Measurements from ENCODE around the gene PUSL1. TPM values are rescaled to one million over a fixed set of nuclear protein-coding genes. Genes with fewer than 3 reads are reported as not detected.
"Not testable (repeated sequence)": the region's sequence is repeated elsewhere in the genome, so short reads cannot be mapped to it uniquely, and the experiment has no call there.

Gene PUSL1
- total RNA-seq, 1 experiment from 2014 or later = 43.9 TPM

DNA sequence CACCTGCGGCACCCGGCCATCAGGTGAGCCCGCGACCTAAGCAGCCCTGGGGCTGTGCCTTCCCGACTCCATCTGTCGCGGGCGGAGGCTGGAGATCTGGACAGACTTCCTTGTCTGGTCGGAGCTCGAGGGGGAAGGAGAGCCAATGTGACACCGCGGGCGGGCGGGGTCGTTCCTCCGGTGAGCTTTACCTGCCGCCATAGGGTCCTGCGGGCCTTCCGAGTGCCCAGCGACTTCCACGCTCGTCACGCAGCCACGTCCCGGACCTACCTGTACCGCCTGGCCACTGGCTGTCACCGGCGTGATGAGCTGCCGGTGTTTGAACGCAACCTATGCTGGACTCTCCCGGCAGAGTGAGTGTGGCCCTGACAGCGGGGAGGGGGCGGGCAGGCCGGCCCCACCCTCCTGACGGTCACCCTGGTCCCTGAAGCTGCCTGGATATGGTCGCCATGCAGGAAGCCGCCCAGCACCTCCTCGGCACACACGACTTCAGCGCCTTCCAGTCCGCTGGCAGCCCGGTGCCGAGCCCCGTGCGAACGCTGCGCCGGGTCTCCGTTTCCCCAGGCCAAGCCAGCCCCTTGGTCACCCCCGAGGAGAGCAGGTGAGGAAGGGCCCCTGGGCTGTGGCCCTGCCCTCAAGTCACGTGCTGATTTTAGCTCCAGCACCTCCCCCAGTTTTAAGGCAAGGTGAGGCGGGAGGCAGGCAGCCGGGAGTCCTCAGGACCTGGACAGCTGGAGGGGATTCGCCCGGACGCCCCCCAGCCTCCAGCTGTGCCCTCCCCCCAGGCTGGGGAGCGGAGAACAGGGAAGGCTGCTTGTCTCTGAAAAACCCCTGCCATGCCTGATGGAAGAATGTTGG lies 1.1 kb downstream of the PUSL1 start:
- no peak for DNase-seq (ENCODE audit: low read depth)

DNA sequence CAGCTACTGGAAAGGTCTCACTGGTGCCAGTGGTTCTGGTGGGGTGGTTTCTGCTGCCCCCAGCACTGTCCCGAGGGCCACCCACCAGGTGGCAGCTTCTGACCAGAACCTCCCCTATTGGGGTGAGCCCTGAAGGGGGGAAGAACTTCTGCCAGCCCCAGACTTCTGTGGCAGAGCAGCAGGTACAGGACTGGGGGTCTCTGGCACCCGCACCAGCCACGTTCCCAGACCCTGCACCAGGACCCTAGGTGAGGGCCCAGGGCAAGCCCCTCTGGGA lies 1.6 kb downstream of the PUSL1 start:
- DNase-seq (ENCODE audit: low read depth) = no peak

DNA sequence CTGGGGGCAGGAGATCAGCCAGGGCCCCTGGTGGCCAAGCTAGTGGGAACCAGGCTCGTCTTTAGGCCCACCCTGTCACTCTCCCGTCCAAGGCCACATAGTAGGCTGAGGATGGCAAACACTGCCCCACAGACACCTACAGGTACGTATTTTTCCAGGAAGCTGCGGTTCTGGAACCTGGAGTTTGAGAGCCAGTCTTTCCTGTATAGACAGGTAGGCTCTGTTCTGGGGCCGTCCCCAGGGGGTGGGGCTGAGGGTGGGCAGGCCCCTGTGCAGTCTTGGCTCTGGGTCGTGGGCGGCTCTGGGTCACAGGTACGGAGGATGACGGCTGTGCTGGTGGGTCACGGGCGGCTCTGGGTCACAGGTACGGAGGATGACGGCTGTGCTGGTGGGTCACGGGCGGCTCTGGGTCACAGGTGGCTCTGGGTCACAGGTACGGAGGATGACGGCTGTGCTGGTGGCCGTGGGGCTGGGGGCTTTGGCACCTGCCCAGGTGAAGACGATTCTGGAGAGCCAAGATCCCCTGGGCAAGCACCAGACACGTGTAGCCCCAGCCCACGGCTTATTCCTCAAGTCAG lies 2.2 kb downstream of the PUSL1 start:
- DNase-seq (ENCODE audit: low read depth) = no peak

DNA sequence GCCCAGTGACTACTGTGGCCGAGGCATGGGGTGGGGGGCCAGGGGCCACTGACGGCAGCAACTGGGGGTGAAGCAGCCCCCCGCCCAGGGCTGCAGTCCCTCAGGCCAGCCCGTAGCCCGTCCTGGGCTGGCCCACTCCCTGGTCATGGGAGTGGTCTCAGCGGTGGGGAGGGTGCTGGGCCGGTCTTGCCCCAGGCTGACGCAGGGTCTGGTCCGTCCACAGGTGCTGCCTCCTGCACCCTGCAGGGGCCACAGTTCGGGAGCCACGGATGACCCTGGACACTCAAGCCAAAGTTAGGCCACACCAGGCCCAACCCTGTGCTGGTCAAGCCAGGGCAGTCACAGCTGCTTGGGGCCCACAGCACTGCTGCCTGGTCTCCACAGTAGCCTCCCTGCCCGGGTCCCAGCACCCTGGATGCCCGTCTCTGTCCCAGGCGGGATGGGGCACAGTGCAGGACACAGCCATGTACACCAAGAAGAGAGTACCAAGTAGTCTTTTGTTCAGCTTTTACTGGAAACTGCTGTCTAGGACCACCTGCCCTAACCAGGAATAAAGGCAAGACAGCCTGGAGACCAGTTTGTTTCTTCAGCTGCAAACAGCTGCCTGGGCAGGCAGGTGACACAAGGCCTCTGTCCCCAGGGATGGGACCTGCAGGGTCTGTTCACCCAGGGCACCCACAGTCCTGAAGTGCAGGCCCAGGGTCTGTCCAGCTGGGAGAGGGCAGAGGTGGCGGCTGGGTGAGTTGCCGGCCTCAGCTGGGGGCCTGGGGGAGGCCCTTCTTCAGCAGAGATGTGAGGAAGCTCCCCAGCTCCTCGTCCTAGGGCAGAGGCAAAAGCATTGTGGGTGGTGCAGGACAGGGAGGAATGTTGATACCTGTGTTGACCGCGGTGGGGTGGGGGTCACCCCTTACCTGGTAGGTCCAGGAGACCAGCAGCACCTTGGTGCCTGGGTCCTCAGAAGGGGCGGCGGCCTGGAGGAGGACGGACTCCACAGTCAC lies 3.0 kb downstream of the PUSL1 start:
- DNase-seq (ENCODE audit: low read depth) = no peak

DNA sequence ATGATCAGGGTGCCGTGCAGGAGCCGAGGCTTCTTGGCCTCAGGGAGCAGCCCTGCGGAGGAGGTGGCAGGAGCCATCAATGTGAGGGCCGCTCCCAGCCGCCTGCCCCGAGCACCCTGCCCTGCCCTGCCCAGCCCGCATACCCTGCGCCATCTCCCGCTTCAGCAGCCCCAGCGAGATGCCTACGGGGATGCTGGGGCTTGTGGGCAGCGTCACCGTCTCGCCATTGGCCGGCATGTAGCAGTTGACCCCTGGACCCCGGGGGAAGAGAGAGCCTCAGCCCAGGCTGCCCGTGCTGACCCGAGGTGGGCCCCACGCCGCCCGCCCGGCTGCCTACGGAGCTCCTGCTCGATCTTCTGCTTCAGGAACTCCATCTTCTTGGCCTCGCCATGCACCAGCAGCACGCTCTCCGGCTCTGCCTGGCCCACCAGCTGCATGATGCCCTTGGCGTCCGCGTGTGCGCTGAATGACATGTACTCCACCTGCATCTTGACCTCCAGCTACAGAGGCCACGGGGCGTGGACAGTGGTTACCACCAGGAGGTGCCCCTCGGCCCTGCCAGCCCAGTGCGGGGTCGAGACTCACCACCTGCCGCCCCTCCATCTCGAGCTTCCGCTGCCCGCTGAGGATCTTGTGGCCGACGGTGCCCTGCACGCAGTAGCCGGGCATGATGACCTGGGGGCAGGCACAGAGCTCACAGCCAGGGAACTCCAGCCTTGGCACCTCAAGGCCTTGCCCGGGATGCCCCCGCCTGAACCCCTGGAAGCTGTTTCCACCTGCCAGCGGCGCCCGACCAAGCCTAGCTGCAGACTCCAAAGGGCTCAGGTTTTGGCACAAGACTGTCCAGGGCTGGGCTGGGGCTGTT lies 4.3 kb downstream of the PUSL1 start:
- DNase-seq (ENCODE audit: low read depth) = no peak

DNA sequence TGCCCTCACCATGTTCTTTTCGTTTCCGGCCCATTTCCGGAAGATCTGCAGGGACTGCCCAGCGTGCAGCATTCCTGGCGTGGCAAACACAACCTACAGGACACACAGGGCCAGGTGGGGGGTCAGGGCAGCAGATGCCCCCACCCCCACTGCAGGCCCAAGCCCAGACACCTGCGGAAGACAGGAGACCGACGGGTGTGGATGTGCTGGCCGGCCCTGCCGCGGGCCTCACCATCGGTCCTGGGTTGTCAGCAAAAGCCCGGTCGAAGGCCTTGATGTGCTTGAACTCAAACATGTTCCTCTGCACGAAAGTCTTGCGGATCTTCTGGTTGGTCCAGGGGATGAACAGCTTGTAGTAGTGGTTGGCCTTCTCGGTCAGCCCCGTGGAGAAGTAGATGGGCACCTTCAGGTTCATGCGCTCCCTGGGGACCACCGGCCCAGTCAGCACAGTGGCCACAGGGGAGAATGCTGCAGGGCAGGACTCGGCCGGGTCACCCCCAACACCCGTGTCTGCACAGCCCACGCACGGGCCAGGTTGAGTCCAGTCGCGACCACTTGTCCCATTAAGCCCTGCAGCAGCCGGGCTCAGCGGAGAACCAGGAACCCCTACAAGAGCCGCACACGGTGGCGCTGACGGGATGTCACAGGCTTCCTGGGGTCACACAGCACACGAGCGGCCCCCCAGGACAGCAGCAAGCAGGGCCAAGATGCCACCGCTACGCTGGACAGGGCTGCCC lies 5.3 kb downstream of the PUSL1 start:
- DNase-seq (ENCODE audit: low read depth) = no peak

DNA sequence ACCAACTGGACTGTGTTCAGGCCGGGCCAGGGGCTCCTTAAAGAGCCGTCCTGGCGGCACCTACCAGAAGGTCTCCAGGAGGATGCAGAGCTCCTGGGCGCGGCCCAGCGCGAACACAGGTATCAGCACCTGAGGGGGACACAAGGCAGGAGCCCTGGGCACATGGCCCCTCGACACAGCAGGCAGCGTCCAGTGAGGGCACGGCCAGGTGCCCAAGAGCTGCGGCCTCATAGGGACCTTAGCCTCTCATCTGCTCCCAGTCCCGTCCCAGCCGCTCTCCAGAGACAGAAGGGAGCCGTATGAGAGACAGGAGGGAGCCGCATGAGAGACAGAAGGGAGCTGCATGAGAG lies 5.8 kb downstream of the PUSL1 start:
- DNase-seq (ENCODE audit: low read depth) = no peak

DNA sequence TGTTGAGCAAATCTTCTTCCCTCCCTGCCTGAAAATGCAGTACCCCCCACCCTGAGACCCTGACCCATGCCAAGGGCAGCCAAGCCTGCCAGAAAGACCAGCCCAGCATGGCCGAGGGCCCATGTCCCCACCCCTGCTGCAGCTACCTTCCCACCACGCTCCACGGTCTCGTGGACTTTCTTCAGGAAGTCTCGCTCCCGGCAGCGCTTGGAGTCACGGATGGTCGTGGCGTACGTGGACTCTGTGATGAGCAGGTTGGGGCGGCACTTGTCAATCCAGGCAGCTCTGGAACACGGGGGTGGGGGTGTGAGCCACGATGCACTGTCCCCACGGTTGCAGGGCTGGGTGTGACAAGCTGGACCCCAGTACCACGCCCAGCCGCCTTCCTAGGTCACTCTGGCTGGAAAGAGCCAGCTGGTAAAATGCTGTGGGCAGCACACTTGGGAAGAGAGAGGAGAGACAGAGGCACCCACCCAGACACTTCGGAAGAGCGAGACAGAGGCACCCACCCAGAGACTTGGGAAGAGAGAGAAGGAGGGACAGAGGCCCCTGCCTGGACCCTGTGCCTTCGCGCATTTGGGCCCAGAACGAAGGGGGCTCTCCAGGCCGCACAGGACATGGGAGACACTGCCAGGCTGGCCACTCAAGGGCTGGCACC lies 6.4 kb downstream of the PUSL1 start:
- DNase-seq (ENCODE audit: low read depth) = no peak

DNA sequence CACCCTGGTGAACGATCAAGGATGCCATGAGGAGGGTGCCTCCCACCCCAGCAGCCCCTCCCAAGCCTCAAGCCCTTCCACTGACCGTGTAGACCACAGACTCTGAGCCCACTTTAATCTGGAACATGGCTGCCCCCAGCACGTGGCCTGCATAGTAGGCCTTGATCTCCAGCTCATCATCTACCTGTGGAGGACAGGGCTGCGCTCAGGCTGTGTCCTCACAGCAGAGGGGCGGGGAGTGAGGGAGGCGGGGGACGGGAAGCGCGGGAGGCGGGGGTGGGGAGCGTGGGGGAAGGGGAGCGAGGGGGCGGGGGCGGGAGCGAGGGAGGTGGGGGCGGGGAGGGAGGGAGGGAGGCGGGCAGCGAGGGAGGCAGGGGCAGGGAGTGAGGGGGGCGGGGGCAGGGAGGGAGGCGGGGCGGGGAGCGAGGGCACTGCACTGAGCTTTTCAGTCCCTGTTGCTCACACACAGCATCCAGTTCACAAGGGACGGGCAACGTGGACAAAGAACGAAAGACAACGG lies 7.1 kb downstream of the PUSL1 start:
- DNase-seq (ENCODE audit: low read depth) = no peak

DNA sequence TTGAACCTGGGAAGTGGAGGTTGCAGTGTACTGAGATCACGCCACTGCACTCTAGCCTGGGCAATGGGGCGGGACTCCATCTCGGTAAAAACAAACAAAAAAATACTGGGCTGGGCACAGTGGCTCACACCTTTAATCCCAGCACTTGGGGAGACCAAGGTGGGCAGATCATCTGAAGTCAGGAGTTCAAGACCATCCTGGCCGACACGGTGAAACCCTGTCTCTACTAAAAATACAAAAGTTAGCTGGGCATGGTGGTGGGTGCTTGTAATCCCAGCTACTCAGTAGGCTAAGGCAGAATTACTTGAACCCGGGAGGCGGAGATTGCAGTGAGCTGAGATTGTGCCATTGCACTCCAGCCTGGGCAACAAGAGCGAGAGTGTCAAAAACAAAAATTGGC lies 7.8 kb downstream of the PUSL1 start:
- DNase-seq (ENCODE audit: low read depth) = not testable (repeated sequence)

DNA sequence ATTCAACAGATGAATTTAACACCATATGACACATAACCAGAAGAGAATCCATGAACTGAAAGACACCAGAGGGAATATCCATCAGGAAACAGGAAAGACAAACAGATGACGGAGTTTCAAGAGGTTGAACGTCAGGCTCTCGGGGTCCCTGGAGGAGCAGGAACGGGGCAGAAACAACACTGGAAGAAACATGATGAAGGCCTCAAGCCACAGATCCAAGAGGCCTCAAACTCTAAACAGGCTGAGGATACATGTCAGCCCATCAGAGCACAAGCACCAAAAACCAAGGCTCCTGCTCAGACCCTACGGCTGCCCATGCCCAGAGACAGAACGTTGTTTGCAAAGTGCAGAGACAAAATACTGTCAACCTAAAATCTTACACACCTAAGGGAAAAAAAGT lies 9.0 kb downstream of the PUSL1 start:
- no peak for DNase-seq (ENCODE audit: low read depth)

DNA sequence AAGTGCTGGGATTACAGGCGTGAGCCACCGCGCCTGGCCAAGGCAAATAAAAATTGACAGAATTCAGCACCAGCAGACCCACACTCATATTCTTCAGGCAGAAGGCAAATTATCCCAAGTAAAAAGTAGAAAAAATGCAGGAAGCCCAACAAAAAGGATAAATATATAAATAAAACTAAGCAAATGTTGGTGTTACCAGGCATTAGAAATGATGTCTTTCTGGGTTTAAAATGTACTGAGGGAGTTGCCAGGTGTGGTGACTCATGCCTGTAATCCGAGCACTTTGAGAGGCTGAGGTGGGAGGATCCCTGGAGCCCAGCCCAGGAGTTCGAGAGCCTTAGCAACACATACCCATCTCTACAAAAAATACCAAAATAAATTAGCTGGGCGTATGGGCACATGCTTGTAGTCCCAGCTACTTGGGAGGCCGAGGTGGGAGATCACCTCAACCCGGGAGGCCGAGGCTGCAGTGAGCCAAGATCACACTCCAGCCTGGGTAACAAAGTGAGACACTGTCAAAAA lies 9.8 kb downstream of the PUSL1 start:
- peak; percentile 95 for DNase-seq (ENCODE audit: low read depth)

DNA sequence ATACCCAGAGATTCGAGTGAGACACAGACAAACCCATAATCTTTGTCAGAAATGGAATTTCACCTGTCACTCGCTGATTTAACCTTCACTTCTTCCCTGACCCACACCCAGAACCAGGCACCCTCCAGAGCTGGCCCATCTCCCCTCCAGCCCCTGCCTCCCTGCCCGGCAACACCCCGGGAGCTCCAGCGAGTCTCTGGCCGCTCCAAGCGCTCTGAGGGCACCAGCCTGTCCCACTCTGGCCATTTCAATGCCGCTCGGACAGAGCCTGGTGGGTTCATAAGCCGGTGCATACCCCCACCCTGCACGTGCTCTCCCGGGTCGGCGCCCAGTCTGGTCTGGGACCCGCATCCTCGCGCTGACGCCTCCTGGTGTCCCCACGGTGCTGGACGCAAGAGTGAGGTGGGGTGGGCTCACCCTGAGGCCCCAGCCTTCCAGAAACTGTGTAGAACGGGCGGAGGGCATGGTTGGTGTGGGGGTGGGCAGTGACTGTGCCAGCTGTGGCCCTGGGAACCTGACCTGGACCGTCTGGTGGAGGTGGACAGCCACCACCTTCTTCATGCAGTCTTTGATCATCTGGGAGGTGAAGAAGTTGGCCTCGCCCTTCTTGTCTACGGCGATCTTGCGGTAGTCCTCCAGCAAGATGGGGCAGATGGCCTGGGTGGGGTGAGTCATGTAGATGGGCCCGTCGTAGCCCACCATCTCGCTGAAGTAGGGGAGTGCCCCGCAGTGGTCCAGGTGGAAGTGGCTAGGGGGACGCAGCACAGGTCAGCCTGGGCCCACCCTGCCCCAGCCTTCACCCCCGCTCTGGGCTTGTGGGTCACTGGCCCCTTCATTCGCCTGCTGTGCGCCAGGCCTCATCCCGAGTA lies 10.6 kb downstream of the PUSL1 start:
- DNase-seq (ENCODE audit: low read depth) = no peak

DNA sequence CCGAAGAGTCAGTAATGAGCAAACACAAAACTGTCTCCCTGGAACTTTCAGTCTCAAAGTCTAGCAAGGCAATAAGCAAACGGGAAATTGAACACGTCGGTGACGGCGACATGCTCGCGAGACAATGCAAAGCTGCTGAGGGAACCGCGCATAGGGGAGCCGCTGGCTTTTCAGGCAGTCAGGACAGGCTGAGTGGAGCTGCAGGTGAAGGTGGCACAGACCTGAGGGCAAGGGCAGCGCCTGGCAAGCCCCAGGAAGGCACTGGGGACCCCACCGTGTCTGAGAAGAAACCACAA lies 11.2 kb downstream of the PUSL1 start:
- DNase-seq (ENCODE audit: low read depth) = no peak

DNA sequence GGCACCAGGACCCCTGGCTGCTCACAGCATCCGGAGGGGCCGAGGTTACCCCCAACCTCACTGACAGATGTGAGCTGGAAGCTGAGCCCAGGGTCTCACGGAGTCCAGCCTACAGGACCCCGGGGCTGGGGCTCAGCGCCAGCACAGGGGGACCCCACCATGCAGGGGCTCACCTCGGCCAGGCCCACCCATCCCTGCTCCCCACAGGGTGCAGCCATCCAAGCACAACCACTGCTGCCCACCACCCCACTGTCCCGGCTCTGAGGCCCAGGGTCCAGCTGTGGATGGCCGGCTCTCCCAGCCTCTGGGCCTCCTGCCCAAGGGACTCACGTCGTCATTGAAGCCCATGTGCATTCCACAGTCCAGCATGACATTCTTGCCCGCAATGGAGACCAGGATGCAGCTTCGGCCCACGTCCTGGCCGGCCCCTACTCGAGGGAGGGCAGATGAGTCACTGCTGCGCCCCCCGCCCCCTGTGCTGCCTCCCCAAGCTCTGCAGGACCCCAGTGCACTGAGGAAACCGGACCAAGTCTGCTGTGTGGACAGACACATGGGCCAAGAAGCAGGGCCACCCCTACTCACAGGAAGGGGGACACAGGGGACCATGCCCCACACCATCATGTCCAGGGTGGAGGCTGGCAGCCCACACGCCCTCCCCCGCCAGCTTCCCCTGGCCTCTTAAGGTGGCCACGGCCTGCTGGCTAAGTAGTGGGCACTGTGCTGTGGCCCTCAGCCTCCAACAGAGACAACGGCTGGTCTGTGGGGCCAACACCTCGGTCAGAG lies 12.5 kb downstream of the PUSL1 start:
- DNase-seq (ENCODE audit: low read depth) = no peak

DNA sequence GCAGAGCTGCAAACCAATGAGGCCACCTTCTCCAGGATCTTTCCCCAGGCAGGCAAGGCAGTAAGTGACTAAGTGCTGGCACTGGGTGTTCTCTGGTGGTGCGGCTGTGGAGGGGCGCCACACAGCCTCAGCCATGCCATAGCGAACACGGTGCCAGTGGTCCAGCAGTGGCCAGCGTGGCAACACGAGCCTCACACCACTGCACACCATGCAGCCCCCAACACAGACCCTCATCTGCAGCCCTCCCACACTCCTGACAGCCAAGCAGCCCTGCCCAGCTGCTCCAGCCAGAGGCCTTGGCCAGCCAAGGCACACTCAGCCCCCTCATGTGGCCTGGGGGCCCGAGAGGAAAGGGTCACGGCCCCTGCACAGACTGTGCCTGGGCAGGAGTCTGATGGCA lies 13.1 kb downstream of the PUSL1 start:
- no peak for DNase-seq (ENCODE audit: low read depth)

DNA sequence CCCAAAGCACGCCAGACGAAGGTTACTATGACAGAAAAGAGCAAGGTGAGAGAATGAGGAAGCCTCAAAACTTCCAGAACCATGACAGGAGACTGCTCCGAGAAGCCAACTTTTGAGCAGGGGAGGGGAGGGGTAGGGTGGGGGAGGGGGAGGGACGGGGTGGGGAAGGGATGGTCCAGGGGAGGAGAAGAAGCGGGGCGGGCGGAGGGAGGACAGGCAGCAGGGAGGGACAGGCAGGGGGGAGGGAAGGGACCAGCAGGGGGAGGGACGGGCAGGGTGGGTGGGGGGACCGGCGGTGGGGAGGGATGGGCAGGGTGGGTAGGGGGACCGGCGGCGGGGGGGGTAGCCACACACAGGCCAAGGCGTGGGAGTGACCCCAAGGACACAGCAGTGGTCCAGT lies 14.0 kb downstream of the PUSL1 start:
- DNase-seq (ENCODE audit: low read depth) = no peak

DNA sequence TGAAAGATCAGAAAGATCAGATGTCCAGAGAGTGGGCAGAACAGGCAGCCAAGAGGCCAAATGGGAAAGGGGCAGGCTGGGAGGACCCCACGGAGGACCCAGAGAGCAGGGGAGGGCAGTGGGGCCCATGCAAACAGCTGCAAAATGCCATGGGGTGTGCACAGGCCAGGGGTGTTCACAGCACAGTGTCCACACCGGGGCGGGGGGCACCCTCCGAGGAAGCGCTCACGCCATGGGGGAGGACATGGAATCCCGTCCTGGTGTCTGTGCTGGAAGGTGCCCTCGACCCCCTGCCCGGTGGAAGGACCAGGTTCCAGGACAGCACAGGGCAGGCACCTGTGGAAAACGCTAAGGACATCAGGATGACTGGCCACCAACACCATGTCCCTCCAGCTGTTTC lies 14.6 kb downstream of the PUSL1 start:
- no peak for DNase-seq (ENCODE audit: low read depth)

Measured in HT1080 (cell line).